K562 (cell line): ENCODE data around the gene AHI1. TPM values are rescaled to one million over a fixed set of nuclear protein-coding genes. Genes with fewer than 3 reads are reported as not detected.

ENCODE experiments used
- ARID1B ChIP-seq: fragments of 450-650 bp; IDR thresholded peaks from 2 replicates; pipeline ENCODE4 v1.6.1; 2016; ENCODE audit warnings: antibody characterized with exemption, mild to moderate bottlenecking, inconsistent platforms
- C11orf30 ChIP-seq: fragments of 450-650 bp; IDR thresholded peaks from 2 replicates; pipeline ENCODE4 v1.6.1; 2016; ENCODE audit warnings: low read depth, mild to moderate bottlenecking
- CEBPG ChIP-seq, 3 experiments: fragments of 200-800 bp in 1 of 3; sonication (Bioruptor generic) in 1 of 3; sonication (generic) in 1 of 3; formaldehyde crosslinking in 1 of 3; IDR thresholded peaks in 2 of 3; conservative IDR thresholded peaks in 1 of 3; 2 replicates each; pipeline versions ENCODE4 v1.6.1 to v1.8.0; 2016 to 2022; ENCODE audit warnings: missing compliant biosample characterization in 2 of 3, missing genetic modification characterization in 2 of 3, mild to moderate bottlenecking in 1 of 3, missing genetic modification reagents in 1 of 3
- CREM ChIP-seq: IDR thresholded peaks from 2 replicates; pipeline ENCODE4 v1.6.1; 2014; ENCODE audit warnings: antibody characterized with exemption, low read depth
- KAT8 ChIP-seq: fragments of 450-650 bp; IDR thresholded peaks from 2 replicates; pipeline ENCODE4 v1.6.1; 2016; ENCODE audit warnings: low read depth, mild to moderate bottlenecking
- NFRKB ChIP-seq: fragments of 450-650 bp; IDR thresholded peaks from 2 replicates; pipeline ENCODE4 v1.6.1; 2016; ENCODE audit warnings: low read depth
- RBBP5 ChIP-seq: fragments of 200-600 bp; sonication (generic); IDR thresholded peaks from 2 replicates; pipeline ENCODE4 v1.6.1; 2012; ENCODE audit warnings: borderline replicate concordance, mild to moderate bottlenecking, low read length, control low read depth, inconsistent platforms; ENCODE audit not compliant: insufficient read depth, poor library complexity, severe bottlenecking
- TCF3 ChIP-seq: sonication (generic); formaldehyde crosslinking; IDR thresholded peaks from 2 replicates; pipeline ENCODE4 v1.4.0; 2020; ENCODE audit warnings: mild to moderate bottlenecking, missing genetic modification reagents
- TCF7L2 ChIP-seq: fragments of 150-350 bp; IDR thresholded peaks from 2 replicates; pipeline ENCODE4 v1.6.1; 2016; ENCODE audit warnings: low read depth, mild to moderate bottlenecking, low read length, moderate library complexity
- ZC3H4 ChIP-seq: sonication (generic); formaldehyde crosslinking; IDR thresholded peaks from 2 replicates; pipeline ENCODE4 v1.9.0; 2021; ENCODE audit warnings: missing genetic modification reagents, borderline replicate concordance
- ZNF121 ChIP-seq: sonication (generic); formaldehyde crosslinking; conservative IDR thresholded peaks from 2 replicates; pipeline ENCODE4 v1.8.0; 2022; ENCODE audit warnings: missing genetic modification reagents
- ZNF133 ChIP-seq: fragments of 250-450 bp; sonication (Bioruptor Pico); IDR thresholded peaks from 2 replicates; pipeline ENCODE4 v1.4.0; 2020; ENCODE audit warnings: mild to moderate bottlenecking
- ZNF695 ChIP-seq: fragments of 450-650 bp; formaldehyde crosslinking; IDR thresholded peaks from 2 replicates; pipeline ENCODE4 v1.4.0; 2020; ENCODE audit warnings: mild to moderate bottlenecking, moderate library complexity
- ZNF717 ChIP-seq: fragments of 250-450 bp; sonication (Bioruptor Pico); IDR thresholded peaks from 2 replicates; pipeline ENCODE4 v1.5.0; 2021
- polyA plus RNA-seq, 8 experiments: library from polyadenylated mRNA; depleted of rRNA in 4 of 8; stranded (reverse) in 5 of 8; unstranded in 3 of 8; fragments of >200 nt; fragmentation: Nextera tagmentation in 2 of 8; fragmentation: Illumina TruSeq in 1 of 8; extraction: Ambion mirVana in 2 of 8; extraction: Trizol in 1 of 8; gene quantifications; 2 replicates each; pipeline versions ENCODE4 v1.2.1 to v1.2.3, GENCODE V29; 2011 to 2014; ENCODE audit warnings: inconsistent platforms in 1 of 8, missing spikeins in 1 of 8
- total RNA-seq, 7 experiments: library from RNA; depleted of rRNA in 6 of 7; stranded (reverse); fragments of >200 nt in 6 of 7; fragmentation: Illumina TruSeq in 2 of 7; extraction: Trizol in 2 of 7; gene quantifications; 2 replicates each; pipeline versions ENCODE4 v1.2.1 to v1.2.3, GENCODE V29; 2011 to 2021; ENCODE audit warnings: low replicate concordance in 1 of 7
- TF ChIP-seq, protein P1 (sequence below): fragments of 250-450 bp; sonication (Bioruptor Pico); IDR thresholded peaks from 2 replicates; pipeline ENCODE4 v1.4.0; 2020
- TF ChIP-seq, protein P2 (sequence below): fragments of 150-350 bp; conservative IDR thresholded peaks from 2 replicates; pipeline ENCODE4 v1.6.1; 2014; ENCODE audit warnings: low read length
- TF ChIP-seq, protein P3 (sequence below), 3 experiments: IDR thresholded peaks in 2 of 3; conservative IDR thresholded peaks in 1 of 3; 2 replicates each; pipeline ENCODE4 v1.5.1; 2011 to 2012; ENCODE audit warnings: low read length in 3 of 3, mild to moderate bottlenecking in 3 of 3, control low read depth in 2 of 3, improper control_type of control experiment in 1 of 3, inconsistent platforms in 1 of 3, low read depth in 1 of 3, mixed read lengths in 1 of 3, moderate library complexity in 1 of 3; ENCODE audit not compliant: insufficient read depth in 2 of 3
- TF ChIP-seq, protein P4 (sequence below): fragments of 450-650 bp; IDR thresholded peaks from 2 replicates; pipeline ENCODE4 v1.6.1; 2016
- TF ChIP-seq, protein P5 (sequence below): fragments of 450-650 bp; IDR thresholded peaks from 2 replicates; pipeline ENCODE4 v1.6.1; 2016; ENCODE audit warnings: antibody characterized with exemption

Gene AHI1
- total and polyA plus RNA-seq, 9 of the 15 experiments (the other 6 are each of a cell fraction or from before 2014, with no cell fraction given), result 24.7 to 54.9 (median 32.2) TPM

DNA sequence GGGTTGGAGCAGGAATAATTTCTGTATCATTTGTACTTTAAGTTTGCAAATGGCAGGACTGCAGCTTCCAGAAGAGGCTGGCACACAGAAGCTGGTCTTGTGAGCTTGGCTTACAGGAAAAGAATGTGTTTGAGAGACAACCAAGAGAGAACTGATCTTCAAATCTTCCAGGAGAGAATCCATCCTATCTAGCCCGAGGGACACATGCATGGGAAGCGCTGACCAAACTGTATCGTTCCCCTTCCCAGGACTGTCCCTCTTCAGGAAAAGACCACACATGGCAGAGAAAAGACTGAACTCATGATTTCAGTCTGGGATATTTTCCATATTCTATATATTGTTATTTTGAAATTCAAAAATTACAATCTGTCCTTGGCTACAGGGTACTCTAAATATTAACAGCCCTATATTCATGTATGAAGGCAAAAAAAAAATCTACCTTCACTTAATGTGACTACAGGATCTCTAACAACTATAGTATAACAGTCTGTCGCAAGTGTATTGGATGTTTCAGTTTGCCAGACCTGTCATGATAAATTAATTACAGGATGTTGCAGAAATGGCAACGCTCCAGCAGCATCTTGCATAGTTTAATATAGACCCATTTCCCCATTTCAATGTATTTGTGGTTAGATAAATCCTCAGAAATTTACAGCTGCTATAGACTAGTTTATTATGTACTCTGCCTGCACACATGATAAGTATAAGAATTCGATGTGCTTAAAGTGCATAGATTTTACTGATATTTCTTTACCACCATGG lies 217.0 kb downstream of the AHI1 start (continued):
- TF ChIP-seq, protein P1, sequence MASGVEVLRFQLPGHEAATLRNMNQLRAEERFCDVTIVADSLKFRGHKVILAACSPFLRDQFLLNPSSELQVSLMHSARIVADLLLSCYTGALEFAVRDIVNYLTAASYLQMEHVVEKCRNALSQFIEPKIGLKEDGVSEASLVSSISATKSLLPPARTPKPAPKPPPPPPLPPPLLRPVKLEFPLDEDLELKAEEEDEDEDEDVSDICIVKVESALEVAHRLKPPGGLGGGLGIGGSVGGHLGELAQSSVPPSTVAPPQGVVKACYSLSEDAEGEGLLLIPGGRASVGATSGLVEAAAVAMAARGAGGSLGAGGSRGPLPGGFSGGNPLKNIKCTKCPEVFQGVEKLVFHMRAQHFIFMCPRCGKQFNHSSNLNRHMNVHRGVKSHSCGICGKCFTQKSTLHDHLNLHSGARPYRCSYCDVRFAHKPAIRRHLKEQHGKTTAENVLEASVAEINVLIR (CRISPR knock-in tag), result no peak
- TF ChIP-seq TCF3 (peak; percentile 38; the same call in 1 of the 2 replicates), TCF7L2 (no peak), ZC3H4 (CRISPR knock-in tag) (no peak), C11orf30 (no peak), CEBPG (CRISPR knock-in tag; IDR thresholded peaks at IDR 0.05) (no peak), CEBPG (tag; conservative IDR thresholded peaks at IDR 0.05 in 1 of 2, IDR thresholded peaks at IDR 0.05 in 1 of 2) (0 out of 4 replicates have a peak, but pooled peaks of 1 of the 2 experiments have one; percentile 21), NFRKB (0 out of 2 replicates have a peak, but pooled peaks have one; percentile 8), ZNF717 (CRISPR knock-in tag) (no peak), ZNF133 (CRISPR knock-in tag) (no peak), RBBP5 (no peak), KAT8 (no peak), ZNF121 (CRISPR knock-in tag) (no peak), ZNF695 (no peak), CREM (no peak), ARID1B (peak; percentile 20)
- TF ChIP-seq, protein P2, sequence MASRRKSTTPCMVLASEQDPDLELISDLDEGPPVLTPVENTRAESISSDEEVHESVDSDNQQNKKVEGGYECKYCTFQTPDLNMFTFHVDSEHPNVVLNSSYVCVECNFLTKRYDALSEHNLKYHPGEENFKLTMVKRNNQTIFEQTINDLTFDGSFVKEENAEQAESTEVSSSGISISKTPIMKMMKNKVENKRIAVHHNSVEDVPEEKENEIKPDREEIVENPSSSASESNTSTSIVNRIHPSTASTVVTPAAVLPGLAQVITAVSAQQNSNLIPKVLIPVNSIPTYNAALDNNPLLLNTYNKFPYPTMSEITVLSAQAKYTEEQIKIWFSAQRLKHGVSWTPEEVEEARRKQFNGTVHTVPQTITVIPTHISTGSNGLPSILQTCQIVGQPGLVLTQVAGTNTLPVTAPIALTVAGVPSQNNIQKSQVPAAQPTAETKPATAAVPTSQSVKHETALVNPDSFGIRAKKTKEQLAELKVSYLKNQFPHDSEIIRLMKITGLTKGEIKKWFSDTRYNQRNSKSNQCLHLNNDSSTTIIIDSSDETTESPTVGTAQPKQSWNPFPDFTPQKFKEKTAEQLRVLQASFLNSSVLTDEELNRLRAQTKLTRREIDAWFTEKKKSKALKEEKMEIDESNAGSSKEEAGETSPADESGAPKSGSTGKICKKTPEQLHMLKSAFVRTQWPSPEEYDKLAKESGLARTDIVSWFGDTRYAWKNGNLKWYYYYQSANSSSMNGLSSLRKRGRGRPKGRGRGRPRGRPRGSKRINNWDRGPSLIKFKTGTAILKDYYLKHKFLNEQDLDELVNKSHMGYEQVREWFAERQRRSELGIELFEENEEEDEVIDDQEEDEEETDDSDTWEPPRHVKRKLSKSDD, result no peak
- TF ChIP-seq, protein P3, sequence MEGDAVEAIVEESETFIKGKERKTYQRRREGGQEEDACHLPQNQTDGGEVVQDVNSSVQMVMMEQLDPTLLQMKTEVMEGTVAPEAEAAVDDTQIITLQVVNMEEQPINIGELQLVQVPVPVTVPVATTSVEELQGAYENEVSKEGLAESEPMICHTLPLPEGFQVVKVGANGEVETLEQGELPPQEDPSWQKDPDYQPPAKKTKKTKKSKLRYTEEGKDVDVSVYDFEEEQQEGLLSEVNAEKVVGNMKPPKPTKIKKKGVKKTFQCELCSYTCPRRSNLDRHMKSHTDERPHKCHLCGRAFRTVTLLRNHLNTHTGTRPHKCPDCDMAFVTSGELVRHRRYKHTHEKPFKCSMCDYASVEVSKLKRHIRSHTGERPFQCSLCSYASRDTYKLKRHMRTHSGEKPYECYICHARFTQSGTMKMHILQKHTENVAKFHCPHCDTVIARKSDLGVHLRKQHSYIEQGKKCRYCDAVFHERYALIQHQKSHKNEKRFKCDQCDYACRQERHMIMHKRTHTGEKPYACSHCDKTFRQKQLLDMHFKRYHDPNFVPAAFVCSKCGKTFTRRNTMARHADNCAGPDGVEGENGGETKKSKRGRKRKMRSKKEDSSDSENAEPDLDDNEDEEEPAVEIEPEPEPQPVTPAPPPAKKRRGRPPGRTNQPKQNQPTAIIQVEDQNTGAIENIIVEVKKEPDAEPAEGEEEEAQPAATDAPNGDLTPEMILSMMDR (IDR thresholded peaks at IDR 0.05 in 2 of 3, conservative IDR thresholded peaks at IDR 0.05 in 1 of 3; ENCODE audit: insufficient read depth in 2 of 3, low read depth in 1 of 3, low read length in 3 of 3), result no peak
- TF ChIP-seq, protein P4, sequence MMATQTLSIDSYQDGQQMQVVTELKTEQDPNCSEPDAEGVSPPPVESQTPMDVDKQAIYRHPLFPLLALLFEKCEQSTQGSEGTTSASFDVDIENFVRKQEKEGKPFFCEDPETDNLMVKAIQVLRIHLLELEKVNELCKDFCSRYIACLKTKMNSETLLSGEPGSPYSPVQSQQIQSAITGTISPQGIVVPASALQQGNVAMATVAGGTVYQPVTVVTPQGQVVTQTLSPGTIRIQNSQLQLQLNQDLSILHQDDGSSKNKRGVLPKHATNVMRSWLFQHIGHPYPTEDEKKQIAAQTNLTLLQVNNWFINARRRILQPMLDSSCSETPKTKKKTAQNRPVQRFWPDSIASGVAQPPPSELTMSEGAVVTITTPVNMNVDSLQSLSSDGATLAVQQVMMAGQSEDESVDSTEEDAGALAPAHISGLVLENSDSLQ, result peak; percentile 69
- TF ChIP-seq, protein P5, sequence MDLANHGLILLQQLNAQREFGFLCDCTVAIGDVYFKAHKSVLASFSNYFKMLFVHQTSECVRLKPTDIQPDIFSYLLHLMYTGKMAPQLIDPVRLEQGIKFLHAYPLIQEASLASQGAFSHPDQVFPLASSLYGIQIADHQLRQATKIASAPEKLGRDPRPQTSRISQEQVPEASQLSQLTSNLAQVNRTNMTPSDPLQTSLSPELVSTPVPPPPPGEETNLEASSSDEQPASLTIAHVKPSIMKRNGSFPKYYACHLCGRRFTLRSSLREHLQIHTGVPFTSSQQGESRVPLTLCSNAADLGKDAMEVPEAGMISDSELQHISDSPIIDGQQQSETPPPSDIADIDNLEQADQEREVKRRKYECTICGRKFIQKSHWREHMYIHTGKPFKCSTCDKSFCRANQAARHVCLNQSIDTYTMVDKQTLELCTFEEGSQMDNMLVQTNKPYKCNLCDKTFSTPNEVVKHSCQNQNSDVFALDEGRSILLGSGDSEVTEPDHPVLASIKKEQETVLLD, result no peak
